Parathyroid adenoma (tissue), 2 donors: Measurements from ENCODE around the gene UTRN.

Source experiments
- H2AFZ ChIP-seq: fragments of 300-600 bp; sonication (generic); one replicate; pipeline ENCODE4 v1.7.0; 2017; ENCODE audit warnings: antibody characterized with exemption, mild to moderate bottlenecking
- H3K27ac ChIP-seq: fragments of 300-600 bp; sonication (generic); one replicate; pipeline ENCODE4 v1.7.0; 2017
- H3K27me3 ChIP-seq: fragments of 300-600 bp; sonication (generic); one replicate; pipeline ENCODE4 v1.7.0; 2017; ENCODE audit warnings: low read length; ENCODE audit not compliant: control insufficient read depth, insufficient read depth
- H3K36me3 ChIP-seq: fragments of 300-600 bp; sonication (generic); one replicate; pipeline ENCODE4 v1.7.0; 2017; ENCODE audit warnings: low read length; ENCODE audit not compliant: control insufficient read depth, insufficient read depth
- H3K4me1 ChIP-seq: fragments of 300-600 bp; sonication (generic); one replicate; pipeline ENCODE4 v1.7.0; 2017; ENCODE audit warnings: control low read depth
- H3K4me2 ChIP-seq: fragments of 300-600 bp; sonication (generic); one replicate; pipeline ENCODE4 v1.7.0; 2017; ENCODE audit warnings: low read length
- H3K4me3 ChIP-seq: fragments of 300-600 bp; sonication (generic); one replicate; pipeline ENCODE4 v1.7.0; 2017; ENCODE audit warnings: low read depth, low read length
- H3K79me2 ChIP-seq: fragments of 300-600 bp; sonication (generic); one replicate; pipeline ENCODE4 v1.7.0; 2017; ENCODE audit warnings: control low read depth
- H3K9ac ChIP-seq: fragments of 300-600 bp; sonication (generic); one replicate; pipeline ENCODE4 v1.7.0; 2017; ENCODE audit warnings: mild to moderate bottlenecking
- H3K9me3 ChIP-seq: fragments of 300-600 bp; sonication (generic); one replicate; pipeline ENCODE4 v1.7.0; 2017; ENCODE audit warnings: low read length; ENCODE audit not compliant: control insufficient read depth
- TF ChIP-seq, protein P1 (sequence below): fragments of 300-600 bp; sonication (generic); IDR thresholded peaks from one replicate; pipeline ENCODE4 v1.7.0; 2017; ENCODE audit warnings: antibody characterized with exemption, mild to moderate bottlenecking
- donor health status: primary hyperparathyroidism.

The UTRN gene

DNA sequence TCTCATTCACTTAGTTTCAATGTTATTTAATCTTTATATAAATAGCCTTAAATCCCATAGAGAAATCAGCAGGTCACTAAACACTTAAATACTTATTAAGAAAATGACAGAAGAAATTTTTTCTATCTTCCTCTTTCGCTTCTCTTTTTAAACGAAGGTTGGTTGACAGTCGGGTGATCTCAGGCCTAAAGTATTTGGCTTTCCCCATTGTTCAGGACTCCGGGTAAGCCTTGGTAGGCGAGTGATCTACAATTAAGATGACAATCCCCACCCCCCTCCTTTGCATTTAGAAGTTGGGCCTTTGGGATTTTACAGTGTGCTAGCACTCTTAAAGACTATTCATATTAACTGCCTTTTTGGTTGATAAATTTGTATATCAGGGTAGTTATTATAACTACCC is 19.7 kb upstream of the UTRN start:
- no peaks in the 10 kb centered on the region for H3K27me3 ChIP-seq

DNA sequence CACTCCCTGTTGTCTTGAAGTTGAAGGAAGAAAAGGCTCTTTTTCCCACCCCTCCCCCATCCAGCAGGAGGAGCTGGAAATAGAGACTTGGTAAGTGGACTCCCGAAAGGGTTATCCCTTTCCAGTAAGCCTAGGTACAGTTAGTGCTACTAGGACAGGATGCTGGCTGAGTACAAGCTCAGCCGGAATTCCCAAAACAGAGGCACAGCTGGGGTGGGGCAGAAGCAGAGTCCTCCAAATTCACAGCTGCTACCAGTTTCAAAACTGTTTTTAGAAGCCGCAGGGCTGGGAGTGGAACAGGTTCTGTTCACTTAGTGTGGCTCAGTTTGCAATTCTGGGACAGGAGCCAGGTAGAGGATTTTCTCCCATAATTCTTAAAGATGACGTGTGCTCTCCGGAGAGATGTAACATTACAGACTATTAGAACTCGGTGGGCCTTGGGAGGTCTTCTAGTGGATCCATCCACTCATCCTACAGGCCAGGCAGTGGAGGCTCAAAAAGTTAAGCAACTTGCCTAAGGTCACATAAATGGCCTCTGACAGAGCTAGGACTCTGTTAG is 19.0 kb upstream of the UTRN start:
- no peak overlapping the region for H3K4me3 ChIP-seq
- H3K9me3 ChIP-seq: no peaks in the 10 kb centered on the region
- H3K36me3 ChIP-seq: no peaks in the 10 kb centered on the region
- H3K27me3 ChIP-seq: no peaks in the 10 kb centered on the region
- H3K4me1 ChIP-seq: peaks cover 4% of the 10 kb centered on the region
- no peak overlapping the region for H3K9ac ChIP-seq
- peak overlapping the region; percentile 64 for H2AFZ ChIP-seq
- TF ChIP-seq, protein P1, sequence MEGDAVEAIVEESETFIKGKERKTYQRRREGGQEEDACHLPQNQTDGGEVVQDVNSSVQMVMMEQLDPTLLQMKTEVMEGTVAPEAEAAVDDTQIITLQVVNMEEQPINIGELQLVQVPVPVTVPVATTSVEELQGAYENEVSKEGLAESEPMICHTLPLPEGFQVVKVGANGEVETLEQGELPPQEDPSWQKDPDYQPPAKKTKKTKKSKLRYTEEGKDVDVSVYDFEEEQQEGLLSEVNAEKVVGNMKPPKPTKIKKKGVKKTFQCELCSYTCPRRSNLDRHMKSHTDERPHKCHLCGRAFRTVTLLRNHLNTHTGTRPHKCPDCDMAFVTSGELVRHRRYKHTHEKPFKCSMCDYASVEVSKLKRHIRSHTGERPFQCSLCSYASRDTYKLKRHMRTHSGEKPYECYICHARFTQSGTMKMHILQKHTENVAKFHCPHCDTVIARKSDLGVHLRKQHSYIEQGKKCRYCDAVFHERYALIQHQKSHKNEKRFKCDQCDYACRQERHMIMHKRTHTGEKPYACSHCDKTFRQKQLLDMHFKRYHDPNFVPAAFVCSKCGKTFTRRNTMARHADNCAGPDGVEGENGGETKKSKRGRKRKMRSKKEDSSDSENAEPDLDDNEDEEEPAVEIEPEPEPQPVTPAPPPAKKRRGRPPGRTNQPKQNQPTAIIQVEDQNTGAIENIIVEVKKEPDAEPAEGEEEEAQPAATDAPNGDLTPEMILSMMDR: no peak
- no peak overlapping the region for H3K4me2 ChIP-seq
- no peaks in the 10 kb centered on the region for H3K79me2 ChIP-seq
- peak overlapping the region; percentile 7 for H3K27ac ChIP-seq

More for the DNA sequence above, 19.7 kb upstream of the UTRN start:
- no peaks in the 10 kb centered on the region for H3K36me3 ChIP-seq
- H3K9ac ChIP-seq: no peak overlapping the region
- no peak overlapping the region for H2AFZ ChIP-seq
- TF ChIP-seq, protein P1: no peak
- H3K4me2 ChIP-seq: no peak overlapping the region
- no peak overlapping the region for H3K27ac ChIP-seq
- peaks cover 4% of the 10 kb centered on the region for H3K4me1 ChIP-seq
- no peak overlapping the region for H3K4me3 ChIP-seq
- no peaks in the 10 kb centered on the region for H3K79me2 ChIP-seq
- no peaks in the 10 kb centered on the region for H3K9me3 ChIP-seq

DNA sequence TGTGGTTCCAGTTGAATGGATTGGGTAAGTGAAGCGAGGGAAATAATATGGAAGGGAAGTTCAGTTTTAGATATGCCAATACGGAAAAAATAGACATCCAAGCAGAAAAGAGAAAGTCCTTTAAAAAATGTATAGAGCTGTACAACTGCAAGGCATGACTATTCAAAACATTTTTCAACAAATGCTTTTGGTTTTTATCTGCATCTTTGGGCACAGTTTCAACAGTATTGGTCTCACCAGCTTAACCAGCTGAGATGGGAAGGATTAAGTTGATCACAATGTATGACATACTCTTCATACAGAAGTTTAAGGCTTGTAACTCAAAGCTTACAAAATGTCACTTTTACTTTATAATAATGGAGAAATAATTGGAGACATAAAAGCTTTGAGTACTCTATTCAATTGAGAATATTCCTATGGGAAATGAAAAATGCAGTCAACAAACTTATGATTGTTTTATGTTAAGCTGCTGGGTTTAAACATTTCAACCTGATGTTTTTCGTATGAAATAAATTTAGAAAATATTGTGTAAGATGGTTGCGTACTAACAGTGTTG is 16.3 kb upstream of the UTRN start:
- Histone ChIP-seq H3K27me3 (no peaks in the 10 kb centered on the region), H3K9ac (no peak overlapping the region), H3K4me2 (no peak overlapping the region), H3K9me3 (no peaks in the 10 kb centered on the region), H3K4me1 (peaks cover 4% of the 10 kb centered on the region), H3K79me2 (no peaks in the 10 kb centered on the region), H3K36me3 (no peaks in the 10 kb centered on the region), H2AFZ (no peak overlapping the region), H3K4me3 (no peak overlapping the region), H3K27ac (no peak overlapping the region)
- TF ChIP-seq, protein P1: no peak

DNA sequence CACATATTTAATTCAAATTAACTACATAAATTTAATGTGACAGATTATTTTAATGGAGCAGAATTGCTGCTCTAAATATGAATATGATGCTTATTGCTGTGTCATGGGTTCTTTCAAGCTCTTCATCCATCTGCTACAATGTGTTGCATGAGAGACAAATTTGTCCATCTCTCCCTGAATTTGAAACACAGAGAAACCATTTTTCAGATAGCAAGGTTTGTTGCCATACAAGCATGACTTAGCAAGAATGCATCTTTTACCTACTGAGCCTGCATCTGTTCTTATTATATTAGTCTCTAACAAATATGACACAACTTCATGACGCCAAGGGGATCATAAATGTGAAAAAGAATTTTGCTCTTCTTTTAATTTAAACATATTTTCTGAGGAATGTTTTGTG is 8.0 kb upstream of the UTRN start:
- Histone ChIP-seq H2AFZ (no peak overlapping the region), H3K4me1 (no peaks in the 10 kb centered on the region), H3K4me3 (no peak overlapping the region), H3K27ac (no peak overlapping the region), H3K9me3 (no peaks in the 10 kb centered on the region), H3K36me3 (no peaks in the 10 kb centered on the region), H3K27me3 (no peaks in the 10 kb centered on the region), H3K4me2 (no peak overlapping the region), H3K79me2 (no peaks in the 10 kb centered on the region), H3K9ac (no peak overlapping the region)
- TF ChIP-seq, protein P1: no peak
